ENCODE measurements around the gene WDR18. TPM values are rescaled to one million over a fixed set of nuclear protein-coding genes. Genes with fewer than 3 reads are reported as not detected.
"Not testable (repeated sequence)": the region's sequence is repeated elsewhere in the genome, so short reads cannot be mapped to it uniquely, and the experiment has no call there.

The WDR18 gene
- total RNA-seq, 8 experiments from 2014 or later: 23.8 to 64.7 (median 36.2) TPM

DNA sequence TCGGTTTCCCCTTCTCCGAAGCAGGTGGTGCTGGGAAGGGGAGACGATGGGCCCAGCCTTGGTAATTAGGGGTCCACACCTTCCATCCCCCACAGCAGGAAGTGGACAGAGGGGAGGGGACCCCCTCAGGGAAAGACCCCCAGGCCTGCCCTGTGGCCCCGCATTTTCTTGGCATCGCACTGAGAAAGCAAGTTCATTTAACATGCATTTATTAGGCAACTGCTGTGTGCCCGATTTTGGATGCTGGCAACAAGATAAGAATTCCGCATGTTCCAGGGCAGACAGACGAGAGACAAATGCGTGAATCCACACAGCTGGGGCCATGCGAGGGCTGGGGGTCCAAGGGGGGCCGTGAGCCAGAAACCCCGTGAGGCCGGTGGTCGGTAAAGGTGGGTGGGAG lies 29.9 kb upstream of the WDR18 start:
- 88 to 100% (median 100%) methylated on average over 1 to 5 of the region's 14 CpGs; no CpG with 5 or more reads in 6 of the 10 experiments for WGBS, 10 experiments
- no peak overlapping the region for H3K27ac ChIP-seq
- in situ Hi-C loops (cut with MboI; ENCODE audit: low pct_unique_long_range_greater_than_20kb in 2 of 9, low sequenced_read_pairs in 9 of 9, unreplicated experiment in 9 of 9): no loop called here
- no peak for ATAC-seq (replicated peaks in 6 of 8)
- peaks cover 34 to 53% of the 10 kb centered on the region in 2 donors for H3K4me1 ChIP-seq (replicated peaks in 1 of 2)
- H3K4me3 ChIP-seq: no peak overlapping the region

DNA sequence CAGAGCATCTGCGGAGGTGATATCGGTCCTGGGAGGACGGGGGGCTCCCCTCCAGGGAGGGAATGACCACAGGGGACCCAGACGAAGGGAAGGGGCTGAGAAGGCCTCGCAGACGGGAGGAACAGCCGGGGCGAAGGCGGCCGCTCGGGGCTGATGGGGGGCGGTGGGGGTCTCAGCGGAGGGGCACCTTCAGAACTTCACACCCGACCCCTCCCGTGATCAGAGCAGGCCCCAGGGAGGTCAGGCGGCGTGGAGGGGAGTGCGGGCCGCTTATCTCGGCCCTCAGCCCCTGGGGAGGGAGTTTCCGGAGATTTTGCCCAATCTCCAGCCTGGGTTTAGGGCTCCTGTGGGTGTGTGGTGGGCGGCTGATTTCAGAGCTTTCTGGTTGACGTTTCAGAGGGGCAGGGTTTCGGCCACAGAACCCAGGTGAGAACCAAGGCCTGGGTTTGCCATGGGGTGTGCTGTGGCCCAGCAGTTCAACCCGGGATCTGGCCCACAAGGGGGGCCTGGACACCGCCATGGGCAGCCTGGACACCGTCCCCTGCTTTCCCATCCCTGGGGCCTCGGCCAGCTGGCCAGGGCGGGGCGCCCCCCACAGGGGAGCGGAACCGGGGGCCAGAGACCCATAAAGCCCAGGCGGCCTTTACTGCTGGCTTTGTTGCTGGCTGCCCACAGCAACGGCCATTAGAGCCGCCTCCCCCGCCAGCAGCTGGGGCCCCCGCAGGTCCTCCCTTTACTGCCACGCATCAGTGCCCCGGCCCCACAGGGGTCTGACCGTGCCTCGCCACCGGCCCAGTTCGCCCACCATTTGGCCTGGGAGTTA lies 29.3 kb upstream of the WDR18 start:
- 30 to 81% (median 60%) methylated on average over 2 to 3 of the region's 43 CpGs; no CpG with 5 or more reads in 7 of the 10 experiments for WGBS, 10 experiments
- peak in 1 of 8 experiments; percentile 15 for ATAC-seq (replicated peaks in 6 of 8)

DNA sequence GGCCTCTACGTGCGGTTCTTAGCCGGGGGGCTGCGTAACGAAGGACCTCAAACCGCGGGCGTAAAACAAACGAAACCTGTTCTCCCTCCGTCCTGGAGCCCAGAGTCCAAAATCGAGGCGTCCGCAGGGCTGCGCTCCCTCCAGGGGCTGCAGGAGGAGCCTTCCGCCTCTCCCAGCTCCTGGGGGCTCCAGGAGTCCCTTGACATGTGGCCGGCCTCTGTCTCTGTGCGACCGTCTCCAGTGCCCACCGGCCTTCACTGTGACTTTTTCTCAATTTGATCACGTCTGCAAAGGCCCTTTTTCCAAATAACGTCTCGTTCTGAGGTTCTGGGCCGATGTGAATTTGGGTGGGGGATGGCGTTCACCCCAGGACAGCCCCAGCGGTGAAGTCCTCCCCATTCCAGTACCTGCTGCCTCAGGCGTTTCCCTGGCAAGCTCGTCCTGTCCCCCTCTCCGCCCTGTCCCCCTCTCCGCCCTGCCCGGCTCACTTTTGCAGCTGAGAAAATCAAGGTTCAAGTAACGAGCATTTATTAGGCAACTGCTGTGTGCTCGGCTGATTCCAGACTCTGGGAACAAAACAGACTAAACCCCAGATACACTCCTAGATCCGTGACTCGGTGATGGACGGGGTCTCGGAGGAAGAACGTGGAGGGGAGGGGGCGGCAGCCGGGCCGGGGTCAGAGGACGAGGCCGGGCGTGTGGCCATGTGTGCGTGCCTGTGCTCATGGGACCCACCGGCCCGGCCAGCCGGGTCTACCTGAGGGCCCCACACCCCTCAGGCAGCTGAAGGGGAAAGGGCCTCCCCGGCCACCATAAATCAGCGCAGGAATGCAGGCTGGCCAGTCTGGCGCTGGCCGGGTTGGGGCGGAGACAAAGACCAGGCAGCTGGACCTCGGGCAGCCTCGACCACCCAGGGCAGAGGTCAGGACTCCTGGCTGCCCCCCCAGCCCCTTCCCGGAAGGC lies 28.1 kb upstream of the WDR18 start:
- peaks cover 34 to 58% of the 10 kb centered on the region in 2 donors for H3K4me1 ChIP-seq (replicated peaks in 1 of 2)
- H3K27ac ChIP-seq: peak overlapping the region; percentile 47 to 66
- H3K4me3 ChIP-seq: peak overlapping the region in 1 of 5 donors; percentile 12
- WGBS, 10 experiments: 20 to 95% (median 60%) methylated on average over 1 to 12 of the region's 55 CpGs; no CpG with 5 or more reads in 5 of the 10 experiments
- in situ Hi-C loops (cut with MboI; ENCODE audit: low pct_unique_long_range_greater_than_20kb in 2 of 9, low sequenced_read_pairs in 9 of 9, unreplicated experiment in 9 of 9): no loop called here
- ATAC-seq (replicated peaks in 6 of 8): peak in 5 of 8 experiments; percentile 56 to 69 (median 61)

More for the DNA sequence above, 29.3 kb upstream of the WDR18 start:
- H3K4me1 ChIP-seq (replicated peaks in 1 of 2): peaks cover 34 to 53% of the 10 kb centered on the region in 2 donors
- in situ Hi-C loops (cut with MboI; ENCODE audit: low pct_unique_long_range_greater_than_20kb in 2 of 9, low sequenced_read_pairs in 9 of 9, unreplicated experiment in 9 of 9): no loop called here
- H3K27ac ChIP-seq: peak overlapping the region in 1 of 2 donors; percentile 45
- H3K4me3 ChIP-seq: no peak overlapping the region

DNA sequence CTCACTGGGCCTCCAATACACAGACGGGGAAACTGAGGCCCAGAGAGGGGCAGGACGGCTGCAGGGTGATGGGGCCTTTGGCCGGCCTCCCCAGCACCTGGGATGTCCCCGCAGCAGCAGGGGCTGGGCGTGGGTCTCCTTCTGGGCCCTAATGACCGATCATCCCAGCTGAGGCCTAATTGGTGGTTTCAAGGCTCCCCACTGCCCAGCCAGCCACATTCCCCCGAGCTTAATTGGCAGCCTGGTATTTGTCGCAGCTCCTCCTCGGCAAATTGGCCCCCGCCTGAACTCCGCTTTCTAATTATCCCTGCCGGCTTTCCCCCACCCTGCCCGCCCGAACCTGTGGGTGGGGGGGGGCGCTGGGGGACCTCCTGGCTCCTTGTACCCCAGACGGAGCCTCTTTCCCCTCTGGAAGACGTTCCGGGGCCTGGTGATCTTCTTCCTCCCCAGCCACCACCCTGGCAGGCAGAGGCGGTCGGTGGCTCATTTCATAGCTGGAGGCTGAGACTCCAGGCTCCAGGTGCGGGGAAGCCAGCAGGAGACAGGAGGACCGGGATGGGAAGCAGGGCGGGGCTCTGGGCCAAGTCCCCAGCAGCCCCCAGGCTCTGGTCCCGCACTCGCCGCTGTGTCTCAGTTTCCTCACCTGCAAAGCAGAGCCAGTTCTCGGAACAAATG lies 27.2 kb upstream of the WDR18 start:
- in situ Hi-C loops (cut with MboI; ENCODE audit: low pct_unique_long_range_greater_than_20kb in 2 of 9, low sequenced_read_pairs in 9 of 9, unreplicated experiment in 9 of 9): no loop called here
- WGBS, 10 experiments: no CpG with 5 or more reads among the region's 27 CpGs
- H3K4me3 ChIP-seq: peak overlapping the region in 1 of 5 donors; percentile 12
- H3K4me1 ChIP-seq (replicated peaks in 1 of 2): peaks cover 34 to 66% of the 10 kb centered on the region in 2 donors
- peak in 6 of 8 experiments; percentile 33 to 63 (median 55) for ATAC-seq (replicated peaks in 6 of 8)
- H3K27ac ChIP-seq: peak overlapping the region; percentile 47 to 66

DNA sequence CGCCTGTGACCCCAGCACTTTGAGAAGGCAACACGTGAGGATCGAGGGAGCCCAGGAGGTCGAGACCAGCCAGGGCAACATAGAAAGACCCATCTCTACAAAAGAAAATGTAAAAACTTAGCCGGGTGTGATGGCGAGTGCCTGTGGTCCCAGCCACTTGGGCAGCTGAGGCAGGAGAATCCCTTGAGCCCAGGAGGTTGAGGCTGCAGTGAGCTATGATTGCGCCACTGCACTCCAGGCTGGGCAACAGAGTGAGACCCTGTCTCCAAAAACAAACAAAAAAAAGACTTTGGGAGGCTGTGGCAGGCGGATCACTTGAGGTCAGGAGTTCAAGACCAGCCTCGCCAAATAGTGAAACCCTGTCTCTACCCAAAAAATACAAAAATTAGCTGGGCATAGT lies 26.6 kb upstream of the WDR18 start:
- ATAC-seq (replicated peaks in 6 of 8); in situ Hi-C loops (cut with MboI; ENCODE audit: low pct_unique_long_range_greater_than_20kb in 2 of 9, low sequenced_read_pairs in 9 of 9, unreplicated experiment in 9 of 9); H3K4me3 ChIP-seq: not testable (repeated sequence)
- Histone ChIP-seq H3K27ac (peak overlapping the region in 1 of 2 donors; percentile 66), H3K4me1 (replicated peaks in 1 of 2) (peaks cover 32 to 70% of the 10 kb centered on the region in 2 donors)
- WGBS, 10 experiments: 80 to 100% (median 83%) methylated on average over 1 to 4 of the region's 9 CpGs; no CpG with 5 or more reads in 5 of the 10 experiments

DNA sequence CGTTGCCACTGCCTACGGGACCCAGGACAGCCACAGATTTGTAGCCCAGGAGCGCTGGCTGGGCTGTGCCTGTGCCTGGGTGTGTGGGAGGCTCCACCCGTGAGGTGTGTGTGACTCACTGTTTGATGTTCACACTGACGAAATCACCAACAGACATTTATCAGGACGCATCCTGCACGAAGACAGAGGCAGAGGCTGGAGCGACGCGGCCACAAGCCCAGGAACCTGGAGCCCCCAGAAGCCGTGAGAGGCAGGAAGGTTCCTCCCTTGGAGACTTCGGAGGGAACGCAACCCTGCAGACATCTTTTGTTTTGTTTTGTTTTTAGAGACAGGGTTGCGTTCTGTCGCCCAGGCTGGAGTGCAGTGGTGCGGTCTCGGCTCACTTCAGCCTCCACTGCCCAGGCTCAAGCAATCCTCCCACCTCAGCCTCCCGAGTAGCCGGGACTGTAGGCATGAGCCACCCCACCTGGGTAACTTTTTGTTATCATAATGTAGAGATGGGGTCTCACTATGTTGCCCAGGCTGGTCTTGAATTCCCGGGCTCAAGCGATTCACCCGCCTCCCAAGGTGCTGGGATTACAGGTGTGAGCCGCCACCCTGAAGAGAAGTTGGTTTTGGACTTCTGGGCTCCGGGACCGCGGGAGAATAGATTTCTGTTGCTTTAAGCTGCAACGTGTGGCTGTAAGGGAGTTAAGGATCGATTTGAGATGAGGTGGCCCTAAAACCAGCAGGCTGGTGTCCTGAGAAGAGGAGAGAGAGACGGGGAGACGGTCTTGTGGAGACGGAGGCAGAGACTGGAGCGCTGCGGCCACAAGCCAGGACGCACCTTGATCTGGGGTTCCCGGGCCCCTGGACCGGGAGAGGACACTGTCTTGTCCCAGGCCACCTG lies 24.9 kb upstream of the WDR18 start:
- Histone ChIP-seq H3K27ac (no peak overlapping the region), H3K4me1 (replicated peaks in 1 of 2) (peaks cover 21 to 55% of the 10 kb centered on the region in 2 donors), H3K4me3 (no peak overlapping the region)
- 20 to 100% (median 93%) methylated on average over 1 to 24 of the region's 36 CpGs; no CpG with 5 or more reads in 2 of the 10 experiments for WGBS, 10 experiments
- no peak for ATAC-seq (replicated peaks in 6 of 8)
- in situ Hi-C loops (cut with MboI; ENCODE audit: low pct_unique_long_range_greater_than_20kb in 2 of 9, low sequenced_read_pairs in 9 of 9, unreplicated experiment in 9 of 9): no loop called here

DNA sequence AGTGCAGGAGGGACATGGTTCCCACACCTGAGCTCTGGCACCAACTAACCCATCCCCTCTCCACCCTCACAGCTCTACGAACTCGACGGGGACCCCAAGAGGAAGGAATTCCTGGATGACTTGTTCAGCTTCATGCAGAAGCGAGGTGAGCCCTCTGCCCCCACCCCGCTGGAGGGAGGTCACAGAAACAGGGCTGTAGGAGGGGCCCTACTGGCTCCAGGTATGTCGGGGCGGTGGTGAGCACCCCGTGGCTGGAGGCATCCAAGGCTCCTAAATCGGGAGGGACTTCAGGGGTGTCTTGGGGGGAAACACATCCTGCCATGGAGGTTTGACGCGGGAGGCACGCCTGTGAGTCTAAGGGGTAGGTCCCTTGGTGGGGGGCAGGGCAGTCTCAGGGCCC lies 24.1 kb upstream of the WDR18 start:
- peaks cover 21 to 47% of the 10 kb centered on the region in 2 donors for H3K4me1 ChIP-seq (replicated peaks in 1 of 2)
- in situ Hi-C loops (cut with MboI; ENCODE audit: low pct_unique_long_range_greater_than_20kb in 2 of 9, low sequenced_read_pairs in 9 of 9, unreplicated experiment in 9 of 9): no loop called here
- H3K4me3 ChIP-seq: no peak overlapping the region
- ATAC-seq (replicated peaks in 6 of 8): no peak
- H3K27ac ChIP-seq: no peak overlapping the region
- 73 to 100% (median 90%) methylated on average over 1 to 3 of the region's 12 CpGs; no CpG with 5 or more reads in 7 of the 10 experiments for WGBS, 10 experiments

DNA sequence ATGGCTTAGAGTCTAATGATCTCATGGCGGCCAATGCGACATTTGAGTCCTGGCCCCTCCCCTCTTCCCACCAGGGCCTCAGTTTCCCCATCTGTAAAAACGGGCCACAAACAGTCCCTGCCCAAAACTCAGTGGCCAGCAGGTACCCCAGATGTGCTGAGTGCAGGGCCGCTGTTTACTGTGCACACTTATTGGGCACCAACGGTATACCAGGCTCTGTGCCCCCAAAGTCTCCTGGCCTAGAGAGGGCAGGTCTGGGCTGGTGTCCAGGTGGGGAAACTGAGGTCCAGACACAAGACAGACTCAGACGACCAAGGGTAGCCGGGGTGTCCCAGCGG lies 23.6 kb upstream of the WDR18 start:
- peaks cover 17 to 41% of the 10 kb centered on the region in 2 donors for H3K4me1 ChIP-seq (replicated peaks in 1 of 2)
- in situ Hi-C loops (cut with MboI; ENCODE audit: low pct_unique_long_range_greater_than_20kb in 2 of 9, low sequenced_read_pairs in 9 of 9, unreplicated experiment in 9 of 9): no loop called here
- ATAC-seq (replicated peaks in 6 of 8): no peak
- H3K27ac ChIP-seq: no peak overlapping the region
- H3K4me3 ChIP-seq: no peak overlapping the region
- 71 to 100% (median 93%) methylated on average over 1 to 4 of the region's 8 CpGs; no CpG with 5 or more reads in 7 of the 10 experiments for WGBS, 10 experiments

DNA sequence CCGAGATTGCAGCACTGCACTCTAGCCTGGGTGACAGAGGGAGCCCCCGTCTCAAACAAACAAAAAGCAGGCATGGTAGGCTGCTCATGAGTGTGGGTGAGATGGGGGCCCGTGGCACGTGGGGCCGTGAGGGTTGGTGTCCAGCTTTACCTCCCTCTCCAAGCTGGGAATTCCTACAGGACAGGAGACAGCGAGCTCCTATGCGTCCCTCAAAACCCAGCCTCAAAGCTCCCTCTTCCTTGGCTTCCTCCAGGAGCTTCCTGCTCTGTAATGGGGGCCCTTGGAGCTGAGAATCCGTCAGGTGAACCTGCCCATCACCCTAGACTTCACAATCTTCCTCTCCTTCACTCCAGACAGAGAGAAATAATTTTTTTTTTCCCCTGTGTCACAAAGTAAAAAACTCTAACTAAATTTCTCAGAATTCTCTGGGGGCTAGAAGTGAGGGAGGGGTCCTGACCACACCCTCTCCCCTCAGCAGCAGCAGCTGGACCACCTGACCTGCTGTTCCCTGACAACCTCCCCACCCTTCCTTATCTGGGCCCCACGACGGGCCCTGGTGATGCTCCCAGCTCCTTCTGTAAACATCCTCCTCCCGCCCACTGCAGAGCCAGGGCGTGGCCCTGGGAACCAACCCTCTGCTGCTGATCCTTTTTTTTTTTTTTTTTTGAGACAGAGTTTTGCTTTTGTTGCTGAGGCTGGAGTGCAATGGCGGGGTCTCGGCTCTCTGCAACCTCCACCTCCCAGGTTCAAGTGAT lies 22.1 kb upstream of the WDR18 start:
- peaks cover 2 to 27% of the 10 kb centered on the region in 2 donors for H3K4me1 ChIP-seq (replicated peaks in 1 of 2)
- in situ Hi-C loops (cut with MboI; ENCODE audit: low pct_unique_long_range_greater_than_20kb in 2 of 9, low sequenced_read_pairs in 9 of 9, unreplicated experiment in 9 of 9): no loop called here
- H3K27ac ChIP-seq: peak overlapping the region in 1 of 2 donors; percentile 57
- no peak overlapping the region for H3K4me3 ChIP-seq
- peak; percentile 60 to 90 (median 76) for ATAC-seq (replicated peaks in 6 of 8)
- 20 to 100% (median 55%) methylated on average over 1 to 3 of the region's 14 CpGs; no CpG with 5 or more reads in 2 of the 10 experiments for whole genome bisulfite sequencing, 10 experiments

DNA sequence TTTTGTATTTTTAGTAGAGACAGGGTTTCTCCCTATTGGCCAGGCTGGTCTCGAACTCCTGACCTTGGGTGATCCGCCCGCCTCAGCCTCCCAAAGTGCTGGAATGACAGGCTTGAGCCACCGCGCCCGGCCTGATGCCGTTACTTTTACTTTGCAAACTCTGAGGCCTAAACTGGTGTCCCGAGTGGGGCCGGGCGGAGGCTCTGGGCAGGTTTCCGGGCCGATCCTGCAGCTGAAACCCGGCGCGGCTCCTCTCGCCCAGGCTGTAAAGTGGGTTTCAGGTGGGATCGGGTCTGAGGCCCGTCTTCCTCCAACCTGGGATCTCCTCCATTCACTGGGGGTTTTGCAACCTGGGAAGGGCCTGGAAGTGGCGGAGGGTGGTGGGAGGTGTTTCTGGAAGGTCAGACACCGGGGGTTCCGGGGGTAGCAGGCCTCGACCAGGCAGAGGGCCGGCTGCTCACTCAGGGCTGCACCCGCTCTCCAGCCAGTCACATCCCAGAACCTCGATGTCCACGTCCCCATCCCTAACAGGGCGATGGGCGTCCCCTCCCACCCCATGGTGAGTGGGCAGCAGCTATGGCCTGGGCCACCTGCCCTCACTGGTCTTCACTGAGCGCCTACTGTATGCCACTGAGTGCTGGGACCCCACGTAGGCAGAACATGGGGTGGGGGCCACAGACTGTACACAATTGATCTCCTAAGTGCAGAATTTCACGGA lies 21.3 kb upstream of the WDR18 start:
- 69 to 96% (median 83%) methylated on average over 7 to 10 of the region's 31 CpGs; no CpG with 5 or more reads in 6 of the 10 experiments for WGBS, 10 experiments
- H3K4me3 ChIP-seq: no peak overlapping the region
- peaks cover 0 to 22% of the 10 kb centered on the region in 2 donors for H3K4me1 ChIP-seq (replicated peaks in 1 of 2)
- in situ Hi-C loops (cut with MboI; ENCODE audit: low pct_unique_long_range_greater_than_20kb in 2 of 9, low sequenced_read_pairs in 9 of 9, unreplicated experiment in 9 of 9): no loop called here
- no peak for ATAC-seq (replicated peaks in 6 of 8)
- H3K27ac ChIP-seq: peak overlapping the region in 1 of 2 donors; percentile 11
